Activated naive CD4-positive, alpha-beta T cell treated with anti-CD3 and anti-CD28 coated beads, Interleukin-2, amount 10 ng/mL, durations not matched to agents 7 days and 5 days (primary cell): ENCODE results near the gene VWF.

Source experiments
- CTCF ChIA-PET: fragments of 350-600 bp; sonication (Branson Sonifier 250); formaldehyde crosslinking; loops from one replicate; lab custom pipeline; 2021; ENCODE audit warnings: antibody characterized with exemption; lab: Charles Lee
- DNase-seq: peaks from one replicate; pipeline ENCODE4 v3.0.0-alpha.2; 2020
- H3K27ac Mint-ChIP-seq: one replicate; pipeline ENCODE4 v1.8.0; 2021; ENCODE audit warnings: mild to moderate bottlenecking, moderate library complexity, mixed read lengths
- H3K27me3 Mint-ChIP-seq: one replicate; pipeline ENCODE4 v1.8.0; 2021; ENCODE audit warnings: mild to moderate bottlenecking, mixed read lengths
- H3K36me3 Mint-ChIP-seq: one replicate; pipeline ENCODE4 v1.8.0; 2021; ENCODE audit warnings: mixed read lengths
- H3K4me1 Mint-ChIP-seq: one replicate; pipeline ENCODE4 v1.8.0; 2021; ENCODE audit warnings: mixed read lengths
- H3K4me3 Mint-ChIP-seq: one replicate; pipeline ENCODE4 v1.8.0; 2021; ENCODE audit warnings: mild to moderate bottlenecking, moderate library complexity, mixed read lengths
- H3K9me3 Mint-ChIP-seq: one replicate; pipeline ENCODE4 v1.8.0; 2021; ENCODE audit warnings: mixed read lengths

VWF gene

DNA sequence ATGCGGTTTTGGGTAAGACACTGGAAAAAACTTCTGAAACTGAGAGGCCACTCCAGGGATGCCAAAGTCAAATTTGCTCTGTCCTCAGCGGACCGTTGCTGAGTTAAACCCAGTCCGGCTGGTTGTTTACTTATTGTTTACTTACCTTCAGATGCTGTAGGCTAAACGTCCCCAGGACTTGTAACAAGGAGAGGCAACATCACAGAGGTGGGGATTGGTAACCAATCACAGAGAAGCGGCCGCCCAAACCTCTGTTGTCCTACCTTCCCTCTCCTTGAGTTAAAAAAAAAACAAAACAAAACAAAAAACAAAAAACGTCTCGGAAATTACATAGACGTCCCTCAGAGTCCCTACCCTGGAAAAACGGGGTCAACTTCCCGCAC lies 179.8 kb downstream of the VWF start:
- Mint-ChIP-seq H3K9me3 (no peaks in the 10 kb centered on the region), H3K4me3 (no peak overlapping the region), H3K36me3 (no peaks in the 10 kb centered on the region), H3K27ac (no peak overlapping the region), H3K27me3 (peaks cover 59% of the 10 kb centered on the region), H3K4me1 (no peaks in the 10 kb centered on the region)
- CTCF ChIA-PET, result no interaction called here
- no peak for DNase-seq

- H3K27me3 Mint-ChIP-seq, result peaks cover 58% of the 10 kb centered on the region
- DNase-seq, result no peak
- H3K9me3 Mint-ChIP-seq, result no peaks in the 10 kb centered on the region
- CTCF ChIA-PET, result no interaction called here
- H3K4me3 Mint-ChIP-seq, result no peak overlapping the region
- no peaks in the 10 kb centered on the region for H3K36me3 Mint-ChIP-seq
- H3K4me1 Mint-ChIP-seq, result no peaks in the 10 kb centered on the region
- no peak overlapping the region for H3K27ac Mint-ChIP-seq
Measured at GRCh38 chr12:5944053-5944452, 180.4 kb downstream of the VWF start.

- no peak overlapping the region for H3K4me3 Mint-ChIP-seq
- no peaks in the 10 kb centered on the region for H3K9me3 Mint-ChIP-seq
- no peak for DNase-seq
- CTCF ChIA-PET, result no interaction called here
- H3K27ac Mint-ChIP-seq, result no peak overlapping the region
- peaks cover 43% of the 10 kb centered on the region for H3K27me3 Mint-ChIP-seq
- H3K4me1 Mint-ChIP-seq, result no peaks in the 10 kb centered on the region
- H3K36me3 Mint-ChIP-seq, result no peaks in the 10 kb centered on the region
Measured at GRCh38 chr12:5941907-5942306, 182.6 kb downstream of the VWF start.

DNA sequence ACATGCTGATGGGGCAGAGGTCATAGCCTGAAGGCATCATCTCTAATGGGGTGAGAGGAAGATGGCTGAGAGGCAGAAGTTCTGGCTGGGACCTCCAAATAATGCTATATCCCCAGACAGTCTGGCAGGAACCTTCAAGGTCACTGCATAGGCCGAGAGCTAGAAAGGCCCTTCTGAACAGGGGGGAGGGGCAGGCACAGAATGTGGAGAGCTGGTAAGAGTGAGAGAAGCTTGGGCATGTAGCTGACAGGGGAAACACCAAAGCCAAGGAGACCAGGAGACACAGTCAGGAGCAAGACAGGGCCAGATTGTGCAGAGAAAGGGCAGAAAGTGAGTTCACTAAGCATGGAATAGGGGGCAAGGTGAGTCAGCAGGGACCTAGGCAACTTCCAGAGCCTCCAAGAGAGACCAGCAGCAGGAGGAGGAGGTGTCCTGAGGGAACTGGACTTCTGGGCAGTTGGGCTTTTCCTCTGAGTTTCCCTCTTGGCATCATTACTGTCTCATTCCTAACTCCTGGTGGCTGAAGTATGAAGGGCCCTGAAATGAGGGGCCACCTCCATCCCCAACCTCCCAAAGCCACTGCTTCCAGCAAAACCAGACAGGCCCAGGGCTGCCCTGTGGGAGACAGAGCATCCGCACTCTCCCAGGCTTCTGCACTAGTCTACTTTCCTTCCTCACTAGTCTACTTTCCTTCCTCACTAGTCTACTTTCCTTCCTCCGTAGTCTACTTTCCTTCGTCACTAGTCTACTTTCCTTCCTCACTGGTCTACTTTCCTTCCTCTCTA lies 196.5 kb downstream of the VWF start:
- Mint-ChIP-seq H3K36me3 (no peaks in the 10 kb centered on the region), H3K4me3 (no peak overlapping the region), H3K4me1 (no peaks in the 10 kb centered on the region), H3K27ac (no peak overlapping the region), H3K27me3 (no peaks in the 10 kb centered on the region), H3K9me3 (peaks cover 14% of the 10 kb centered on the region)
- no peak for DNase-seq
- CTCF ChIA-PET, result no interaction called here

- H3K4me1 Mint-ChIP-seq, result no peaks in the 10 kb centered on the region
- CTCF ChIA-PET, result no interaction called here
- DNase-seq, result no peak
Measured at GRCh38 chr12:5925646-5926045, 198.8 kb downstream of the VWF start.

DNA sequence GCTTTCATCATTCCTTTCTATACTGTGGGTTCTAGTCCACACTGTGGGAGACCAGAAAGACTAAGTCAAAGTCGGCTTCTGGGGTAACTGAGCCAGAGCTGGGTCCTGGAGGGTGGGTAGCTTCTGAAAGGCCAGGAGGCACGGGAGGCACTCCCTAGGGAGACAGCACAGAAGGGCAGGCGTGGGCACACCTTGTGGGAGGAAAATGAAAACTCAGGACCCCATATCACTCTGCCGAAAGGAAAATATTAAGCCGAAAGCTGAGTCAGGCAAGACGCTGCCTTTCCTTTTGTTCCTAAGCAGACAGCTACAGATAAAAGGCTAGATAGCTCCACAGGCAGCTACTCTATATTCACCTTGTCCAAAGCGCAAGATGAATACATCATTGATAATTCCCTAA lies 200.1 kb downstream of the VWF start:
- H3K36me3 Mint-ChIP-seq, result no peaks in the 10 kb centered on the region
- H3K9me3 Mint-ChIP-seq, result peaks cover 4% of the 10 kb centered on the region
- CTCF ChIA-PET, result no interaction called here
- no peak overlapping the region for H3K27ac Mint-ChIP-seq
- no peak overlapping the region for H3K4me3 Mint-ChIP-seq
- H3K4me1 Mint-ChIP-seq, result no peaks in the 10 kb centered on the region
- DNase-seq, result no peak
- H3K27me3 Mint-ChIP-seq, result no peaks in the 10 kb centered on the region

More at GRCh38 chr12:5925646-5926045, 198.8 kb downstream of the VWF start:
- Mint-ChIP-seq H3K4me3 (no peak overlapping the region), H3K9me3 (peaks cover 5% of the 10 kb centered on the region), H3K36me3 (no peaks in the 10 kb centered on the region), H3K27ac (no peak overlapping the region), H3K27me3 (no peaks in the 10 kb centered on the region)

DNA sequence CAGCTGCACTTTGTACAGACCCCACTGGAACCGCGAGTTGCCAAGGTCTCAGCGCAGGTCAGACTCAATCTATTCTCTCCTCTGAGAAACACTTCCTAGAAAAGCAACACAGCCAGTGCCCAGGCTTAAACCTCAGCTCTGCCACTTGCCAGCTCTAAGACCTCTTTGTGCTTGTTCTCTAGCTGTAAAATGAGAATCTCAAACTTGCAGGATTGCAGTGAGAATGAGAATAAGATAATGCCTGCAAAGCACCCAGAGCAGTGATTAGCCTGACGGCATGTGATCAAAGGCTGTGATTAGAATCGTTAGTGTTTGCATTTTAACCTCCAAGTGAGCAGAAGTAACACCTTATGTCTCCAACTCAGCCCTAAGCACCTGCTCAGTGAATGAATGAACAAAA lies 200.7 kb downstream of the VWF start:
- no peak for DNase-seq
- no peak overlapping the region for H3K4me3 Mint-ChIP-seq
- no peaks in the 10 kb centered on the region for H3K36me3 Mint-ChIP-seq
- H3K27me3 Mint-ChIP-seq, result no peaks in the 10 kb centered on the region
- H3K4me1 Mint-ChIP-seq, result no peaks in the 10 kb centered on the region
- CTCF ChIA-PET, result no interaction called here
- no peak overlapping the region for H3K27ac Mint-ChIP-seq
- H3K9me3 Mint-ChIP-seq, result peaks cover 4% of the 10 kb centered on the region

GRCh38 chr12:5923043-5923605 lies 201.3 kb downstream of the VWF start:
- Mint-ChIP-seq H3K4me1 (no peaks in the 10 kb centered on the region), H3K36me3 (no peaks in the 10 kb centered on the region), H3K27ac (no peak overlapping the region), H3K27me3 (no peaks in the 10 kb centered on the region), H3K4me3 (no peak overlapping the region), H3K9me3 (peaks cover 2% of the 10 kb centered on the region)
- no peak for DNase-seq
- CTCF ChIA-PET, result no interaction called here

DNA sequence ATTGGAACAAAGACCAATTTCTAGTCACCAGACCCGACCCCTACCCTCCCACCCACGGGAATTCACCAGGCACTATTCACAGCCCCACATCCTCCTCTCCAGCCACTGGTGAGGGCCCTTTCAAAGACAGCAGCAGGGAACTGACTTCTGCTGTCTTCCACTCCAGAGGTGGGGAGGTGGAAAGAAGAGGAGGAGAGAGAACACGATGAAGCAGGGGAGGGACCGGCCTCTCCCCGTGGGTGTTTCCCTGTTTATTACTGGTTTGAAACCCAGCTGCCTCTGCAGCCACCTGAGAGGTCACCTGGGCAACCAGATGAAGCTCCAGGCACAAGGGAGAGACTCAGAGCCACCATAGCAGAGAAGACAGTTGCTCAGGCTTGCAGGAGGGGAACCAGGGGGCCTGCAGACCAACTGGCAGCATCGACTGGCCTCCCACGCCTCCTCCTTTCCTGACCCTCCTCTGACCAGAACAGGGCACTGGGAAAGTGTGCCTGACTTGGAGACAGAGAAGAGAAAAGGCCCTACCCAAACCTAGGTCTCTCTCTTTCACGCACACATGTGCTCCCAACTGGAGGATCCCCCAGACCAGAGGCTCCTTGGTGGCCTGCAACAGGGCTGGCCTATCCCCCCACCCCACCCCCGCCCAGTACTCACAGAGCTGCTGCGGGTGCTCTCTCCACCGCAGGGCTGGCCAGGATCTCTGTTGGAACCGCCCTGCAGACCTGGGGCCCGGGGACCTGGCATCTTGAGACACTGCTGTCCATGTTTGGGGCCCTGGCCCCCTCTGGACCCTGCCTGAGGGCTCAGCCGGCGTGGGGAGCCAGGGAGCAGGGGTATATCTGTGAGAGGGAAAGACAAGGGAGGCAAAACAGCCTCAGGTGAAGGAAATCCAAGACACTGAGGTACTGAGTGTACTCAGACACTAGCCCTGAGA lies 202.2 kb downstream of the VWF start:
- no peaks in the 10 kb centered on the region for H3K4me1 Mint-ChIP-seq
- no peaks in the 10 kb centered on the region for H3K27me3 Mint-ChIP-seq
- CTCF ChIA-PET, result no interaction called here
- no peaks in the 10 kb centered on the region for H3K36me3 Mint-ChIP-seq
- H3K4me3 Mint-ChIP-seq, result no peak overlapping the region
- H3K9me3 Mint-ChIP-seq, result peaks cover 2% of the 10 kb centered on the region
- no peak for DNase-seq
- no peak overlapping the region for H3K27ac Mint-ChIP-seq

DNA sequence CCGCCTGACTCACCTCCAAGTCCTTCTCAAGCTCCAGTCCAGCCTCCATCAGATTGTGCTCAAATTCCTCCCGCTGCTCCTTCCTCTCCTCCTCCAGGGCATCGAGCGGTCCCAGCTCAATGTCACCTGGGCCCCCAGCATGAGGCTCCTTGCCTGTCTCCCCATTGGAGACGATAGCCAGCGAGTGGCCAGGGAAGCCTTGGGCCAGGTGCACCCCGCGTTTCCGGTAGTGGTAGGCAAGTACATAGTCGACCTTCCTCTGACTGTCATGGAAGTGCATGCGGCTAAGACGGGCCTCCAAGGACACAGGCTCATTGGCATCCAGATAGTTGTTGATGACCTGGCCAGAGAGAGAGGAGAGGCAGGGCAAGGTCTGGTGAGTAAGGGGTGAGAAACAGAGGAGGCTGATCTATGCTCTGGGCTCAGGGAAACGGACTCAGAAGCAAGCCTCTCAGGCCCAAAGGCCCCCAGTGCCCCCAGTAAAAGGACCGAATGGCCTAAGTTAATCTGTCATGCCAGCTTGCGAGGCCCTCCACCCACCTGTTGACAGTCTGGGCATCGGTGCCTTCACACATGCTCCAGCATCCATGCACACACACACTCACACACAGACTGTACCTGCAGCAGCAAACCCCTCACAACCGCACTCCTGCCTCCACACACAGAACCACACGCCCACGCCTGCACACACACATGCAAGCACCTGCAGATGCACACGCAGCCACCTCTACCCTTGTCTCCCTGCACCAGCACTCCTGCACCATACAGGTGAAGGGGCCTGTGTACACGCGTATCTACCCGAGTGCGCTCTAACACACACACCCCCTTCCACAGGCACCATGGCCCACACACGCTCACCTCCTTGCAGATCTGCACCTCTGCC lies 203.2 kb downstream of the VWF start:
- no peak overlapping the region for H3K27ac Mint-ChIP-seq
- no peaks in the 10 kb centered on the region for H3K36me3 Mint-ChIP-seq
- H3K4me3 Mint-ChIP-seq, result no peak overlapping the region
- no peak for DNase-seq
- H3K27me3 Mint-ChIP-seq, result no peaks in the 10 kb centered on the region
- CTCF ChIA-PET, result no interaction called here
- H3K4me1 Mint-ChIP-seq, result no peaks in the 10 kb centered on the region
- peaks cover 2% of the 10 kb centered on the region for H3K9me3 Mint-ChIP-seq

GRCh38 chr12:5916785-5917290 lies 207.6 kb downstream of the VWF start:
- no peak overlapping the region for H3K27ac Mint-ChIP-seq

DNA sequence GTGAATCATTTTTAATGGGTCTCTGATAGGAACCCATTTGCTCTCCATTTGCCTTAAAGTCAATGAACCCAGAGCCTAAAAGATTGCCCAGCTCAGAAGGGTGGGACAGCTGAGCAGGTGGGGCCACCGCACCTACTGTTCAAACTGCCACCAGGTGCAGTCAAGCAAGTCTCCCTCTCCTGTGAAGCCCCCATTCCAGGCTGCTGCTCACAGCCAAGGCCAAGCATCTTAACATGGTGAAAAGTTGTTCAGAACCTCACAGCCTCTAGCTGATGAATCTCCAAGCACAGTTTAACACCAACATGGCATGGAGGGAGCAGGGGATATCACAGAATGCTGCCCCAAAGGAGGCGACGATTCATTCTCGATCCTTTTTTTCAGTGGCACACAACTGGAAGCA lies 209.0 kb downstream of the VWF start:
- CTCF ChIA-PET, result no interaction called here
- H3K27me3 Mint-ChIP-seq, result peaks cover 13% of the 10 kb centered on the region
- H3K36me3 Mint-ChIP-seq, result no peaks in the 10 kb centered on the region
- H3K27ac Mint-ChIP-seq, result no peak overlapping the region
- H3K4me1 Mint-ChIP-seq, result no peaks in the 10 kb centered on the region
- no peak for DNase-seq
- no peaks in the 10 kb centered on the region for H3K9me3 Mint-ChIP-seq
- no peak overlapping the region for H3K4me3 Mint-ChIP-seq

More at GRCh38 chr12:5916785-5917290, 207.6 kb downstream of the VWF start:
- no peak overlapping the region for H3K4me3 Mint-ChIP-seq
- no peaks in the 10 kb centered on the region for H3K4me1 Mint-ChIP-seq
- CTCF ChIA-PET, result no interaction called here
- H3K36me3 Mint-ChIP-seq, result no peaks in the 10 kb centered on the region
- peaks cover 9% of the 10 kb centered on the region for H3K27me3 Mint-ChIP-seq
- H3K9me3 Mint-ChIP-seq, result no peaks in the 10 kb centered on the region
- DNase-seq, result no peak

GRCh38 chr12:5914387-5915149 lies 209.9 kb downstream of the VWF start:
- H3K27ac Mint-ChIP-seq, result no peak overlapping the region
- peaks cover 14% of the 10 kb centered on the region for H3K27me3 Mint-ChIP-seq
- H3K36me3 Mint-ChIP-seq, result no peaks in the 10 kb centered on the region
- CTCF ChIA-PET, result no interaction called here
- no peak for DNase-seq
- no peaks in the 10 kb centered on the region for H3K4me1 Mint-ChIP-seq
- H3K4me3 Mint-ChIP-seq, result no peak overlapping the region
- H3K9me3 Mint-ChIP-seq, result no peaks in the 10 kb centered on the region
